Measurements from ENCODE around the gene CDC37. TPM values are rescaled to one million over a fixed set of nuclear protein-coding genes. Genes with fewer than 3 reads are reported as not detected.

The CDC37 gene
- total and polyA plus RNA-seq, 12 donors: 72.8 to 518 (median 117) TPM

- no peak for DNase-seq
- Histone ChIP-seq H3K4me1 (replicated peaks in 1 of 2) (peaks cover 0 to 20% of the 10 kb centered on the region in 2 donors), H3K9me3 (replicated peaks in 1 of 3) (no peaks in the 10 kb centered on the region), H3K4me3 (no peak overlapping the region), H3K27ac (no peak overlapping the region), H3K27me3 (peaks cover 50% of the 10 kb centered on the region), H3K36me3 (replicated peaks in 1 of 2) (no peaks in the 10 kb centered on the region)
- intact Hi-C loops (cut with DNase I): no loop called here
- WGBS, 4 donors: 2 to 5% (median 4%) methylated on average over 21 to 32 of the region's 32 CpGs
- TF ChIP-seq POLR2A (IDR thresholded peaks at IDR 0.05): no peak
- TF ChIP-seq, protein P1, sequence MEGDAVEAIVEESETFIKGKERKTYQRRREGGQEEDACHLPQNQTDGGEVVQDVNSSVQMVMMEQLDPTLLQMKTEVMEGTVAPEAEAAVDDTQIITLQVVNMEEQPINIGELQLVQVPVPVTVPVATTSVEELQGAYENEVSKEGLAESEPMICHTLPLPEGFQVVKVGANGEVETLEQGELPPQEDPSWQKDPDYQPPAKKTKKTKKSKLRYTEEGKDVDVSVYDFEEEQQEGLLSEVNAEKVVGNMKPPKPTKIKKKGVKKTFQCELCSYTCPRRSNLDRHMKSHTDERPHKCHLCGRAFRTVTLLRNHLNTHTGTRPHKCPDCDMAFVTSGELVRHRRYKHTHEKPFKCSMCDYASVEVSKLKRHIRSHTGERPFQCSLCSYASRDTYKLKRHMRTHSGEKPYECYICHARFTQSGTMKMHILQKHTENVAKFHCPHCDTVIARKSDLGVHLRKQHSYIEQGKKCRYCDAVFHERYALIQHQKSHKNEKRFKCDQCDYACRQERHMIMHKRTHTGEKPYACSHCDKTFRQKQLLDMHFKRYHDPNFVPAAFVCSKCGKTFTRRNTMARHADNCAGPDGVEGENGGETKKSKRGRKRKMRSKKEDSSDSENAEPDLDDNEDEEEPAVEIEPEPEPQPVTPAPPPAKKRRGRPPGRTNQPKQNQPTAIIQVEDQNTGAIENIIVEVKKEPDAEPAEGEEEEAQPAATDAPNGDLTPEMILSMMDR (IDR thresholded peaks at IDR 0.05): no peak
These were observed 15.3 kb upstream of the CDC37 start for GRCh38 chr19:10418485-10419199.

DNA sequence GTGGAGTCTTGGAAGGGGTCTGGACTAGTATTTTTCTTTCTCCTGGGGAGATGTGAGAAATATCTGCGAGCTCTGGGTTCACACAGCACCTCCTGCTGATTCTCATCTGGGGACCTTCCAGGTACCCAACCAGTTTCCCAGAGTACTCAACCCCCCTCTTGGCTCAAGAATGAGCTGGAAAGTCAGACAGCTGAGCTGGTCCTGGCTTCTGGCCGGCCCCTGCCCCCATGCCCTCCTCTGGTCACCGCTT, 14.8 kb upstream of the CDC37 start:
- Histone ChIP-seq H3K36me3 (replicated peaks in 1 of 2) (no peaks in the 10 kb centered on the region), H3K9me3 (replicated peaks in 1 of 3) (no peaks in the 10 kb centered on the region), H3K4me1 (replicated peaks in 1 of 2) (peaks cover 0 to 20% of the 10 kb centered on the region in 2 donors), H3K27ac (no peak overlapping the region), H3K4me3 (no peak overlapping the region), H3K27me3 (peaks cover 50% of the 10 kb centered on the region)
- DNase-seq: no peak
- intact Hi-C loops (cut with DNase I): no loop called here
- TF ChIP-seq, protein P1 (IDR thresholded peaks at IDR 0.05): no peak
- 7 to 15% (median 11%) methylated on average over 2 to 3 of the region's 3 CpGs for WGBS, 4 donors

DNA sequence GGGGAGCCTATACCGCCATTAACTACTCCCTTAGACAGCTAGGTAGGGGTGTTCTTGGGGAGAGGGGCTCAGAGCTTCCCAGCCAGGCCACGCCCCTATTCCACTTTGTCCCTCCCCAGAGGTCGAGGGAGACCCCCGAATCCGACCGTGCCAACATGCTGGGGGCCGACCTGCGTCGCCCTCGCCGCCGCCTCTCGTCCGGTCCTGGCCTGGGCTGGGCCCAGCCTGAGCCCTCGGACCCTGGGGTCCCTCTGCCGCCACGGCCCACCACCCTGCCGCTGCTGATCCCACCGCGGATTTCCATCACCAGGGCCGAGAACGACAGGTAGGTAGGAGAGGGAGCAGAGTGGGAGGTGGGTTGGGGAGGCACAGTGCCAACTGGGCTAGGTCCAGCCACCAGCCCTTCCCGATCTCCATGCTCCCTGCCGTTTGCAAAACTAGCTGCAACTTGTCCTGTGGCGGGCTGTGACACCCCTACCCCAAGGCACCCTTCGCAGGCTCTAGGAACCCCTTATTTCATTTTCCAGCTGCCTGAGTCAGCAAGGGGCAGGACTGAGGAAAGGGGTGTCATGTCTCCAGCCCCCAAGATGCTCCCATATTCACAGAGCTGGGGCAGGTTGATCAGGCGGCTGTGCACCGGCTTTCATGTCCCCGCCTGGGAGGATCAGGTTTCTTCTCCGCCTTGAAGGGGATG, 14.3 kb upstream of the CDC37 start:
- H3K27ac ChIP-seq: no peak overlapping the region
- peaks cover 0 to 20% of the 10 kb centered on the region in 2 donors for H3K4me1 ChIP-seq (replicated peaks in 1 of 2)
- peaks cover 46% of the 10 kb centered on the region for H3K27me3 ChIP-seq
- no peak for TF ChIP-seq POLR2A (IDR thresholded peaks at IDR 0.05)
- TF ChIP-seq, protein P1 (IDR thresholded peaks at IDR 0.05): no peak
- intact Hi-C loops (cut with DNase I): no loop called here
- 8 to 28% (median 13%) methylated on average over 12 to 30 of the region's 30 CpGs for whole genome bisulfite sequencing, 4 donors
- DNase-seq: no peak
- H3K4me3 ChIP-seq: no peak overlapping the region
- H3K36me3 ChIP-seq (replicated peaks in 1 of 2): no peaks in the 10 kb centered on the region
- H3K9me3 ChIP-seq (replicated peaks in 1 of 3): no peaks in the 10 kb centered on the region

- Histone ChIP-seq H3K4me3 (peak overlapping the region in 2 of 4 donors; percentile 36 to 53), H3K27me3 (peaks cover 37% of the 10 kb centered on the region), H3K4me1 (replicated peaks in 1 of 2) (peaks cover 0 to 20% of the 10 kb centered on the region in 2 donors), H3K27ac (peak overlapping the region in 3 of 5 donors; percentile 43 to 73 (median 54)), H3K36me3 (replicated peaks in 1 of 2) (no peaks in the 10 kb centered on the region), H3K9me3 (replicated peaks in 1 of 3) (no peaks in the 10 kb centered on the region)
- no peak for TF ChIP-seq POLR2A (IDR thresholded peaks at IDR 0.05)
- TF ChIP-seq, protein P1 (IDR thresholded peaks at IDR 0.05): peak; percentile 52 to 94 (median 89)
- 2 to 8% (median 3%) methylated on average over 17 to 67 of the region's 67 CpGs for WGBS, 4 donors
- intact Hi-C loops (cut with DNase I): no loop called here
- DNase-seq: peak; percentile 86 to 94 (median 90)
These were observed 13.3 kb upstream of the CDC37 start for GRCh38 chr19:10416380-10417257.

Data from adrenal gland (tissue), 12 donors.